Measurements from ENCODE around the gene NFIC. TPM values are rescaled to one million over a fixed set of nuclear protein-coding genes. Genes with fewer than 3 reads are reported as not detected.
"Not testable (repeated sequence)": the region's sequence is repeated elsewhere in the genome, so short reads cannot be mapped to it uniquely, and the experiment has no call there.

The NFIC gene
- total RNA-seq, 1 experiment from 2014 or later = 0.82 TPM

- DNase-seq; H3K27me3 ChIP-seq (ENCODE audit: low read length); H3K9ac ChIP-seq (ENCODE audit: low read length); H4K20me1 ChIP-seq (ENCODE audit: insufficient read depth, low read depth, low read length); H3K9me3 ChIP-seq (ENCODE audit: low read length); H2AFZ ChIP-seq (ENCODE audit: low read length); H3K4me1 ChIP-seq (ENCODE audit: low read length); H3K36me3 ChIP-seq (ENCODE audit: insufficient read depth, low read length); H3K4me3 ChIP-seq (ENCODE audit: low read length); H3K27ac ChIP-seq (ENCODE audit: low read length); H3K79me2 ChIP-seq (ENCODE audit: low read length); H3K4me2 ChIP-seq (ENCODE audit: low read depth, low read length, poor library complexity, severe bottlenecking); H3K9me2 ChIP-seq (replicated peaks; ENCODE audit: insufficient read depth, low read length): not testable (repeated sequence)
Observed at GRCh38 chr19:3334749-3335430, 31.5 kb upstream of the NFIC start.

DNA sequence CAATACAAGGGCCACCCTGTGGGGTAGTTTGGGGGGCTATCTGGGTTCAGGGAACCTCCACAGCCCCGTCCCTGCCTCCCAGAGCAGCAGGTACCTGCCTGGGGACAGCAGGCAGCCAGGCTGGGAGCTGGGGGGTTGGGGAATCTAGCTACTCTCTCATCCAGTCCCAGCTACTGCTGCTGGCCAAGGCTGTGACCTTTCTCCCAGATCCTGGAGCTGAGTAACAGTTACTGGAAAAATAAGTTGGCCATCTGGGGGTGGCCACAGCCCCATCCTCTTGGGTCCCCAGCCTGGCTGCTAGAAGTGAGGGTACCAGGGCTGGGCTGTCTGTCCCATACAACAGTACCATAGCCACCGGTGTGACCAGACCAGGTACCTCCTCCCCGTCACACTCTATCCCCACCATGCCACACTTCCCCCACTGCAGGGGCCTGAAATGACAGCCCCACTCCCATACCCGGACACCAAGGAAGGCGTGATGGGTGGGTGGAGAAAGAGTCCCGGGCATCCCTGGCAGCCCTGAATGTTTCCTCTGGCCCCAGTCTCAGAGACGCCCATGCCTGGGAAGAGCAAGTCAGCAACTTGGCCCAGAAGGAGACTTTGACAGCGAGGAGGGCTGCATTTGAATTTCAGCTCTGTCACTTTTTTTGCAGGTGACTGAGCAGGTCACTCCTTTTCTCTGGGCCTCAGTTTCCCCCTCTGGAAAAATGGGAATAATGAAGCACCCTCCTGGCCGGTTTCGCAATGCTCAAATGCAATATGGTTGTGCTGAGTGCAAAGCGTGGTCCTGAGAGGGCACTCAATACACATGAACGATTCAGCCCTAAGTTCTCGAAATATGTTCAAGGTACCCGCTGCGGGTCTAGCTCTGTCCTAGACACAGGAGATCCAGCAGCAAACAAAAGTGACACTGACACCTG is 30.7 kb upstream of the NFIC start:
- no peak overlapping the region for H3K4me2 ChIP-seq (ENCODE audit: low read depth, low read length, poor library complexity, severe bottlenecking)
- H4K20me1 ChIP-seq (ENCODE audit: insufficient read depth, low read depth, low read length) = no peaks in the 10 kb centered on the region
- no peaks in the 10 kb centered on the region for H3K4me1 ChIP-seq (ENCODE audit: low read length)
- no peak overlapping the region for H3K27ac ChIP-seq (ENCODE audit: low read length)
- DNase-seq = no peak
- H3K9ac ChIP-seq (ENCODE audit: low read length) = no peak overlapping the region
- H3K9me2 ChIP-seq (replicated peaks; ENCODE audit: insufficient read depth, low read length) = no peaks in the 10 kb centered on the region
- no peak overlapping the region for H2AFZ ChIP-seq (ENCODE audit: low read length)
- no peaks in the 10 kb centered on the region for H3K79me2 ChIP-seq (ENCODE audit: low read length)
- no peaks in the 10 kb centered on the region for H3K36me3 ChIP-seq (ENCODE audit: insufficient read depth, low read length)
- H3K4me3 ChIP-seq (ENCODE audit: low read length) = no peak overlapping the region
- H3K9me3 ChIP-seq (ENCODE audit: low read length) = no peaks in the 10 kb centered on the region
- H3K27me3 ChIP-seq (ENCODE audit: low read length) = no peaks in the 10 kb centered on the region

DNA sequence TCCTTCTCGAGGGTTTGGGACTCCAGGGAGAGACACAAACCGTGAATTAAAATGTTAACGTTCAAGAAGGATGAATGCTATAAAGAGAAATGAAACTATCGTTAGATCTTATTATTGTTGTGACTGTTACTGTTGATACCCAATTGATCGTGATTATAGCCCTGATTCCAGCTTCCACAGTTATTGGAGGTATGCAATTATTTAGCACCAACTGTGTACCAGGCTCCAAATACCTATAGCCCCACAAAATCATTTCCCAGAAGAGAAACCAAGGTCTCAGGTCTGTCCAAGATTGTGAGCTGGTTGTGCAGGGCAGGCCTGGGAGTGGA is 30.1 kb upstream of the NFIC start:
- Histone ChIP-seq H3K4me3 (ENCODE audit: low read length) (no peak overlapping the region), H3K9me3 (ENCODE audit: low read length) (no peaks in the 10 kb centered on the region), H3K9me2 (replicated peaks; ENCODE audit: insufficient read depth, low read length) (no peaks in the 10 kb centered on the region), H3K4me1 (ENCODE audit: low read length) (no peaks in the 10 kb centered on the region), H3K27ac (ENCODE audit: low read length) (no peak overlapping the region), H2AFZ (ENCODE audit: low read length) (no peak overlapping the region), H3K9ac (ENCODE audit: low read length) (no peak overlapping the region), H3K4me2 (ENCODE audit: low read depth, low read length, poor library complexity, severe bottlenecking) (no peak overlapping the region), H3K27me3 (ENCODE audit: low read length) (no peaks in the 10 kb centered on the region), H3K79me2 (ENCODE audit: low read length) (no peaks in the 10 kb centered on the region), H4K20me1 (ENCODE audit: insufficient read depth, low read depth, low read length) (no peaks in the 10 kb centered on the region), H3K36me3 (ENCODE audit: insufficient read depth, low read length) (no peaks in the 10 kb centered on the region)
- no peak for DNase-seq

DNA sequence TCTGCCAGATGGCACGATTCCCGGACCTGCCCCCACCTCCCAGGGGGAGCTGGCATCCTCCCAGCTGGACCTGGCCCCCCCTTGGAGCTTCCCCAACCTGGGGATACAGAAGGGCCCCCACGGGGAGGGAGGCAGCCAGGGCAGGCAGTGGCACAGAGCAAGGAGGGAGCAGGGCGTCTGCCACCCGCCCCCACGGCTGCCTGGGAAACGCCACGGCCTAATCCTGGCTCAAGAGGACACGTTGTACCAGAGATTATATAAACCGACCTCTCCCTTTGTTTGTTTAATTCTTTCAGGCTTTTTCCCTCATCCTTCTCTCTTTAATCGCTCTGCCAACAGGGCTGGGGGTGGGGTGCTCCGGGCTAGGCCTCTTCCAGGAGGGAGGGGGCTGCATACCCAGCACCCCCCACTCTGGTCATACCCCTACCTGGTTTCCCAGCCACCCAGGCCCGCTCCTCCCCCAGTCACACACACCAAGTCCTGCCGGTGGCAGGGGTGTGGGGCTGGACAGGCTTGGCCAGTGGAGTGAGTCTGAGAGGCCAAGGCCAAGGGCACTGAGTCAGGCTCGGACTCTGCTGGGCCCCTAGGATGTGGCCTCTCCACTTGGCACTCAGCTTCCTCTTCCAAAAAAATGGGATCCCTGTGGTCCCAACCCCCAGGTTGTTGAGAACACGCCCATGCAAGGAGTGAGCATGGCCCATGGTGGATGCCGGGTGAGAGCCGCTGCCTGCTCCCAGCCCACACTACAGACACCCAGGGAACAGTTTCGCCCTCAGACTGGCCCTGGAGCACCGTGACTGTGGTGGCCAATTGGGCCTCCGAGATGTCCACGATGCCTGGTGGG is 29.5 kb upstream of the NFIC start:
- H3K9me2 ChIP-seq (replicated peaks; ENCODE audit: insufficient read depth, low read length) = no peaks in the 10 kb centered on the region
- H3K4me2 ChIP-seq (ENCODE audit: low read depth, low read length, poor library complexity, severe bottlenecking) = no peak overlapping the region
- no peaks in the 10 kb centered on the region for H3K36me3 ChIP-seq (ENCODE audit: insufficient read depth, low read length)
- H3K4me1 ChIP-seq (ENCODE audit: low read length) = no peaks in the 10 kb centered on the region
- H3K9me3 ChIP-seq (ENCODE audit: low read length) = no peaks in the 10 kb centered on the region
- no peak overlapping the region for H3K4me3 ChIP-seq (ENCODE audit: low read length)
- DNase-seq = no peak
- H3K9ac ChIP-seq (ENCODE audit: low read length) = no peak overlapping the region
- H4K20me1 ChIP-seq (ENCODE audit: insufficient read depth, low read depth, low read length) = no peaks in the 10 kb centered on the region
- H3K27me3 ChIP-seq (ENCODE audit: low read length) = no peaks in the 10 kb centered on the region
- no peaks in the 10 kb centered on the region for H3K79me2 ChIP-seq (ENCODE audit: low read length)
- H3K27ac ChIP-seq (ENCODE audit: low read length) = no peak overlapping the region
- no peak overlapping the region for H2AFZ ChIP-seq (ENCODE audit: low read length)

DNA sequence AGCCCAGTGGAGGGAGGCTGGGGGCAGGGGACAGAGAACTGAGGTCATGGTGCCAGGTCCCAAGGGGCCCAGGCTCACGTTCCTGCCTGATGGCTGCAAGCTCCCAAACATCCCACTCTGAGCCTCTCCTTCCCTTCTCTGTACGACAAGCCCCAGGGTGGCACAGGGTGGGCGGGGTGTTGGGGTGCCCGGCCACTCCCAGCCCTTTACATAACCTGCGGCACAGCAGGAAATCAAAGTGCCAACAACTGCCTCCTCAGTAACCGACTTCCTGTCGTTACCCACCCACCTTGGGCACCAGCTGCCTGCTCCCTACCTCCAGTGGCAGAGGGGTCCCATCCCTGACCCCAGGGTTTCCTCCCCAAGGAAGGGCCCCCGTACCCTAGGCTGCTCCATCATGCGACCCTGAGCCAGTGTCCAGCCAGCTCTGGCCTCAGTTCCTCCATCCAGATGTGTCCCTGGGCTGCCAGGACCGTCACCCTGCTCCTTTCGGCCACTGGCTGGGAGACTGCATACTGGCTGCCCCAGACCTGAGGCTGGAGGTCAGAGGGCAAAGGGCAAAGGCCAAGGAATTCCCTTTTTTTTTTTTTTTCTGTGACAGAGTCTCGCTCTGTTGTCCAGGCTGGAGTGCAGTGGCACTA is 27.7 kb upstream of the NFIC start:
- H3K4me3 ChIP-seq (ENCODE audit: low read length) = no peak overlapping the region
- H3K27me3 ChIP-seq (ENCODE audit: low read length) = no peaks in the 10 kb centered on the region
- H3K4me1 ChIP-seq (ENCODE audit: low read length) = no peaks in the 10 kb centered on the region
- DNase-seq = no peak
- no peaks in the 10 kb centered on the region for H3K9me3 ChIP-seq (ENCODE audit: low read length)
- H4K20me1 ChIP-seq (ENCODE audit: insufficient read depth, low read depth, low read length) = no peaks in the 10 kb centered on the region
- no peaks in the 10 kb centered on the region for H3K36me3 ChIP-seq (ENCODE audit: insufficient read depth, low read length)
- no peak overlapping the region for H3K9ac ChIP-seq (ENCODE audit: low read length)
- H3K4me2 ChIP-seq (ENCODE audit: low read depth, low read length, poor library complexity, severe bottlenecking) = no peak overlapping the region
- H2AFZ ChIP-seq (ENCODE audit: low read length) = no peak overlapping the region
- no peaks in the 10 kb centered on the region for H3K79me2 ChIP-seq (ENCODE audit: low read length)
- H3K9me2 ChIP-seq (replicated peaks; ENCODE audit: insufficient read depth, low read length) = no peaks in the 10 kb centered on the region
- no peak overlapping the region for H3K27ac ChIP-seq (ENCODE audit: low read length)

- Histone ChIP-seq H3K9me3 (ENCODE audit: low read length) (no peaks in the 10 kb centered on the region), H3K4me3 (ENCODE audit: low read length) (no peak overlapping the region), H4K20me1 (ENCODE audit: insufficient read depth, low read depth, low read length) (no peaks in the 10 kb centered on the region), H3K9me2 (replicated peaks; ENCODE audit: insufficient read depth, low read length) (no peaks in the 10 kb centered on the region), H3K79me2 (ENCODE audit: low read length) (no peaks in the 10 kb centered on the region), H3K9ac (ENCODE audit: low read length) (no peak overlapping the region), H3K36me3 (ENCODE audit: insufficient read depth, low read length) (no peaks in the 10 kb centered on the region), H2AFZ (ENCODE audit: low read length) (no peak overlapping the region), H3K4me1 (ENCODE audit: low read length) (no peaks in the 10 kb centered on the region), H3K27ac (ENCODE audit: low read length) (no peak overlapping the region), H3K4me2 (ENCODE audit: low read depth, low read length, poor library complexity, severe bottlenecking) (no peak overlapping the region), H3K27me3 (ENCODE audit: low read length) (no peaks in the 10 kb centered on the region)
- no peak for DNase-seq
Observed at GRCh38 chr19:3340340-3340739, 26.0 kb upstream of the NFIC start.

- no peak for DNase-seq
- Histone ChIP-seq H3K27me3 (ENCODE audit: low read length) (no peaks in the 10 kb centered on the region), H3K27ac (ENCODE audit: low read length) (no peak overlapping the region), H3K79me2 (ENCODE audit: low read length) (no peaks in the 10 kb centered on the region), H2AFZ (ENCODE audit: low read length) (no peak overlapping the region), H3K4me2 (ENCODE audit: low read depth, low read length, poor library complexity, severe bottlenecking) (no peak overlapping the region), H3K9me2 (replicated peaks; ENCODE audit: insufficient read depth, low read length) (no peaks in the 10 kb centered on the region), H3K9ac (ENCODE audit: low read length) (no peak overlapping the region), H4K20me1 (ENCODE audit: insufficient read depth, low read depth, low read length) (no peaks in the 10 kb centered on the region), H3K36me3 (ENCODE audit: insufficient read depth, low read length) (no peaks in the 10 kb centered on the region), H3K9me3 (ENCODE audit: low read length) (no peaks in the 10 kb centered on the region), H3K4me3 (ENCODE audit: low read length) (no peak overlapping the region), H3K4me1 (ENCODE audit: low read length) (no peaks in the 10 kb centered on the region)
Observed at GRCh38 chr19:3342246-3342645, 24.1 kb upstream of the NFIC start.

DNA sequence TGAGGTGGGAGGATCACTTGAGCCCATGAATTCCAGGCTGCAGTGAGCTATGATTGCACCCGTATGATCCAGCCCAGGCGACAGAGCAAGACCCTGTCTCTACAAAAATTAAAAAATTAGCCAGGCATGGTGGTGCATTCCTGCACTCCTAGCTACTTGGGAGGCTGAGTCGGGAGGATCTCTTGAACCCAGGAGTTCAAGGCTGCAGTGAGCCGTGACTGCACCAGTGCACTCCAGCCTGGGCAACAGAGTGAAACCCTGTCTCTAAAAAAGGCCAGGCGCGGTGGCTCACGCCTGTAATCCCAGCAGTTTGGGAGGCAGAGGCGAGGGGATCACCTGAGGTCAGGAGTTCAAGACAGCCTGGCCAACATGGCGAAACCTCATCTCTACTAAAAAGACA is 23.4 kb upstream of the NFIC start:
- H3K4me1 ChIP-seq (ENCODE audit: low read length); H3K27me3 ChIP-seq (ENCODE audit: low read length); H3K79me2 ChIP-seq (ENCODE audit: low read length); H3K9ac ChIP-seq (ENCODE audit: low read length); H3K36me3 ChIP-seq (ENCODE audit: insufficient read depth, low read length); H4K20me1 ChIP-seq (ENCODE audit: insufficient read depth, low read depth, low read length); DNase-seq; H2AFZ ChIP-seq (ENCODE audit: low read length); H3K9me2 ChIP-seq (replicated peaks; ENCODE audit: insufficient read depth, low read length); H3K4me3 ChIP-seq (ENCODE audit: low read length); H3K9me3 ChIP-seq (ENCODE audit: low read length); H3K4me2 ChIP-seq (ENCODE audit: low read depth, low read length, poor library complexity, severe bottlenecking); H3K27ac ChIP-seq (ENCODE audit: low read length): not testable (repeated sequence)
